CD14-positive monocyte (primary cell): Measurements from ENCODE around the gene EIF4B. TPM values are rescaled to one million over a fixed set of nuclear protein-coding genes. Genes with fewer than 3 reads are reported as not detected.
"Not testable (repeated sequence)": the region's sequence is repeated elsewhere in the genome, so short reads cannot be mapped to it uniquely, and the experiment has no call there.

Experiments used
- DNase-seq, 3 donors: peaks; one replicate each; pipeline ENCODE4 v3.0.0-alpha.2; 2011 to 2022
- H2AFZ ChIP-seq: 2 replicates; pipeline ENCODE4 v1.6.0; 2012; ENCODE audit warnings: mild to moderate bottlenecking, low read depth, low read length, inconsistent platforms; ENCODE audit not compliant: insufficient read depth, poor library complexity, severe bottlenecking
- H3K27ac ChIP-seq, 2 donors: 1 replicate in 1 of 2; 2 replicates in 1 of 2; pipeline ENCODE4 v1.5.1; 2012 to 2013; ENCODE audit warnings: low read length in 2 of 2, control low read depth in 1 of 2, inconsistent platforms in 1 of 2, low read depth in 1 of 2, mild to moderate bottlenecking in 1 of 2
- H3K27me3 ChIP-seq, 2 donors: one replicate each; pipeline versions ENCODE4 v1.6.0 to v1.6.1; 2011 to 2013; ENCODE audit warnings: low read length in 2 of 2; ENCODE audit not compliant: control insufficient read depth in 2 of 2, insufficient read depth in 2 of 2
- H3K36me3 ChIP-seq, 2 donors: replicated peaks in 1 of 2; 1 replicate in 1 of 2; 2 replicates in 1 of 2; pipeline versions ENCODE4 v1.5.1 to v1.6.1; 2012 to 2013; ENCODE audit warnings: low read length in 2 of 2, control low read depth in 1 of 2, inconsistent platforms in 1 of 2, mild to moderate bottlenecking in 1 of 2; ENCODE audit not compliant: insufficient read depth in 2 of 2, control insufficient read depth in 1 of 2
- H3K4me1 ChIP-seq, 2 donors: 1 replicate in 1 of 2; 2 replicates in 1 of 2; pipeline versions ENCODE4 v1.5.1 to v1.6.1; 2012 to 2013; ENCODE audit warnings: low read length in 2 of 2, control low read depth in 1 of 2, inconsistent platforms in 1 of 2, mild to moderate bottlenecking in 1 of 2, moderate library complexity in 1 of 2; ENCODE audit not compliant: insufficient read depth in 2 of 2, control insufficient read depth in 1 of 2
- H3K4me2 ChIP-seq: replicated peaks from 2 replicates; pipeline ENCODE3; 2012; ENCODE audit warnings: low read length, moderate library complexity, mild to moderate bottlenecking; ENCODE audit not compliant: poor library complexity, severe bottlenecking; ENCODE audit errors: extremely low read depth
- H3K4me3 ChIP-seq, 3 experiments: fragments of 200-600 bp in 1 of 3; sonication (generic) in 1 of 3; replicated peaks in 1 of 3; 1 replicate in 2 of 3; 2 replicates in 1 of 3; pipeline ENCODE4 v1.5.1; 2011 to 2013; ENCODE audit warnings: low read length in 3 of 3, mild to moderate bottlenecking in 3 of 3, control low read depth in 2 of 3, low read depth in 2 of 3, inconsistent platforms in 1 of 3, moderate library complexity in 1 of 3
- H3K79me2 ChIP-seq: 2 replicates; pipeline ENCODE4 v1.6.0; 2012; ENCODE audit warnings: mild to moderate bottlenecking, control low read depth, inconsistent platforms, low read length, moderate library complexity; ENCODE audit not compliant: insufficient read depth
- H3K9ac ChIP-seq: 2 replicates; pipeline ENCODE4 v1.6.0; 2017; ENCODE audit warnings: low read length, mild to moderate bottlenecking; ENCODE audit not compliant: insufficient read depth, poor library complexity, severe bottlenecking
- H3K9me3 ChIP-seq, 2 donors: replicated peaks in 1 of 2; 1 replicate in 1 of 2; 2 replicates in 1 of 2; pipeline versions ENCODE4 v1.5.1 to v1.6.1; 2012 to 2013; ENCODE audit warnings: low read length in 2 of 2, control low read depth in 1 of 2; ENCODE audit not compliant: control insufficient read depth in 1 of 2, insufficient read depth in 1 of 2
- H4K20me1 ChIP-seq: 2 replicates; pipeline ENCODE4 v1.6.0; 2012; ENCODE audit warnings: mild to moderate bottlenecking, low read length, control low read depth, moderate library complexity; ENCODE audit not compliant: insufficient read depth
- H3K27ac Mint-ChIP-seq, 7 donors: one replicate each; pipeline ENCODE4 v1.8.0; 2020; ENCODE audit warnings: mild to moderate bottlenecking in 7 of 7, mixed read lengths in 7 of 7, moderate library complexity in 6 of 7, inconsistent platforms in 2 of 7
- H3K27me3 Mint-ChIP-seq, 3 donors: one replicate each; pipeline ENCODE4 v1.8.0; 2021 to 2022; ENCODE audit warnings: low read depth in 3 of 3, mild to moderate bottlenecking in 3 of 3, mixed read lengths in 3 of 3, moderate library complexity in 3 of 3, inconsistent platforms in 1 of 3
- H3K36me3 Mint-ChIP-seq, 2 donors: one replicate each; pipeline ENCODE4 v1.8.0; 2020; ENCODE audit warnings: mixed read lengths in 2 of 2, inconsistent platforms in 1 of 2, mild to moderate bottlenecking in 1 of 2
- H3K4me1 Mint-ChIP-seq: one replicate; pipeline ENCODE4 v1.8.0; 2020; ENCODE audit warnings: mild to moderate bottlenecking, mixed read lengths
- H3K4me3 Mint-ChIP-seq, 2 donors: one replicate each; pipeline ENCODE4 v1.8.0; 2020; ENCODE audit warnings: mild to moderate bottlenecking in 2 of 2, mixed read lengths in 2 of 2, moderate library complexity in 1 of 2
- H3K9me3 Mint-ChIP-seq, 7 donors: one replicate each; pipeline ENCODE4 v1.8.0; 2020 to 2022; ENCODE audit warnings: mixed read lengths in 7 of 7, mild to moderate bottlenecking in 6 of 7, moderate library complexity in 6 of 7, inconsistent platforms in 2 of 7
- WGBS: methylation state at CpG from one replicate; pipeline ENCODE4 v1.1.5; 2013; ENCODE audit warnings: missing lambda C conversion rate; ENCODE audit not compliant: insufficient coverage; 5-methylcytosine and 5-hydroxymethylcytosine counted together
- intact Hi-C, 2 donors: fragments of 100-400 bp; cut with micrococcal nuclease; formaldehyde crosslinking; loops; one replicate each; pipeline versions ENCODE4 v1.15.0 to v1.15.1; 2023
- polyA plus RNA-seq, 3 donors: library from polyadenylated mRNA; depleted of rRNA in 1 of 3; unstranded in 2 of 3; stranded (reverse) in 1 of 3; fragments of 300-500 nt in 2 of 3; fragments of >200 nt in 1 of 3; fragmentation: Illumina TruSeq in 2 of 3; gene quantifications; 1 replicate in 2 of 3; 2 replicates in 1 of 3; pipeline ENCODE4 v1.2.3, GENCODE V29; 2012 to 2021
- TF ChIP-seq, protein P1 (sequence below): fragments of 200-600 bp; IDR thresholded peaks from one replicate; pipeline ENCODE4 v1.8.0; 2022; ENCODE audit warnings: antibody characterized with exemption, mild to moderate bottlenecking

EIF4B gene
- polyA plus RNA-seq, 3 donors = 41.2 to 185 (median 58.6) TPM

DNA sequence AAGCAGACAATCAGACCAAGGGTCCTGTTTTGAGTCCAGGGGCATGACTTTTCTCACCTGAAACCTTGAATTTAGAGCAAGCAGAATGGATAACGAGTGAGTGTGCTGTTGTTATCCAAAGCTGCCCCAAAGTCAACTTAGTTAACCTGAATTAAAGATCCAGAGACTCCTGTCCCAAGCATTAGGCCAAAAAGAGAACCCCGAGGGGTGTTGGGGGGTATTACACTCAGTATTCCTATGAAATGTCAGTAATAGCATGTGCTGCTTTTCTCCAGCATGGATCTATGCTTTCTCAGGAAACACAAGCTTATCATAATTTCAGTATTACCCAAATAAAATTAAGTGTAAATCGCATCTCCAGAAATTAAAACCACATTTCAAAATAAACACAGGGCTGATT lies 19.0 kb downstream of the EIF4B start:
- H3K9me3 Mint-ChIP-seq = no peaks in the 10 kb centered on the region
- no peak overlapping the region for H3K4me3 Mint-ChIP-seq
- H3K4me2 ChIP-seq = no peak overlapping the region
- H3K36me3 Mint-ChIP-seq = peaks cover 60 to 85% of the 10 kb centered on the region in 2 donors
- peaks cover 8% of the 10 kb centered on the region for H3K79me2 ChIP-seq
- no peaks in the 10 kb centered on the region for H3K4me1 ChIP-seq
- no peak for DNase-seq
- no peak overlapping the region for H2AFZ ChIP-seq
- H3K36me3 ChIP-seq = peaks cover 88 to 93% of the 10 kb centered on the region in 2 donors
- H3K27ac Mint-ChIP-seq = no peak overlapping the region
- H3K4me1 Mint-ChIP-seq = no peaks in the 10 kb centered on the region
- no peak overlapping the region for H3K27ac ChIP-seq
- intact Hi-C loops = no loop called here
- H4K20me1 ChIP-seq = peaks cover 18% of the 10 kb centered on the region
- H3K27me3 ChIP-seq = no peaks in the 10 kb centered on the region
- H3K4me3 ChIP-seq = no peak overlapping the region
- H3K27me3 Mint-ChIP-seq = peaks cover 0 to 1% (median 0%) of the 10 kb centered on the region in 3 donors
- H3K9me3 ChIP-seq = no peaks in the 10 kb centered on the region
- no peak overlapping the region for H3K9ac ChIP-seq
- TF ChIP-seq, protein P1, sequence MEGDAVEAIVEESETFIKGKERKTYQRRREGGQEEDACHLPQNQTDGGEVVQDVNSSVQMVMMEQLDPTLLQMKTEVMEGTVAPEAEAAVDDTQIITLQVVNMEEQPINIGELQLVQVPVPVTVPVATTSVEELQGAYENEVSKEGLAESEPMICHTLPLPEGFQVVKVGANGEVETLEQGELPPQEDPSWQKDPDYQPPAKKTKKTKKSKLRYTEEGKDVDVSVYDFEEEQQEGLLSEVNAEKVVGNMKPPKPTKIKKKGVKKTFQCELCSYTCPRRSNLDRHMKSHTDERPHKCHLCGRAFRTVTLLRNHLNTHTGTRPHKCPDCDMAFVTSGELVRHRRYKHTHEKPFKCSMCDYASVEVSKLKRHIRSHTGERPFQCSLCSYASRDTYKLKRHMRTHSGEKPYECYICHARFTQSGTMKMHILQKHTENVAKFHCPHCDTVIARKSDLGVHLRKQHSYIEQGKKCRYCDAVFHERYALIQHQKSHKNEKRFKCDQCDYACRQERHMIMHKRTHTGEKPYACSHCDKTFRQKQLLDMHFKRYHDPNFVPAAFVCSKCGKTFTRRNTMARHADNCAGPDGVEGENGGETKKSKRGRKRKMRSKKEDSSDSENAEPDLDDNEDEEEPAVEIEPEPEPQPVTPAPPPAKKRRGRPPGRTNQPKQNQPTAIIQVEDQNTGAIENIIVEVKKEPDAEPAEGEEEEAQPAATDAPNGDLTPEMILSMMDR = no peak
- WGBS = 100% methylated on average over 1 of the region's 3 CpGs

DNA sequence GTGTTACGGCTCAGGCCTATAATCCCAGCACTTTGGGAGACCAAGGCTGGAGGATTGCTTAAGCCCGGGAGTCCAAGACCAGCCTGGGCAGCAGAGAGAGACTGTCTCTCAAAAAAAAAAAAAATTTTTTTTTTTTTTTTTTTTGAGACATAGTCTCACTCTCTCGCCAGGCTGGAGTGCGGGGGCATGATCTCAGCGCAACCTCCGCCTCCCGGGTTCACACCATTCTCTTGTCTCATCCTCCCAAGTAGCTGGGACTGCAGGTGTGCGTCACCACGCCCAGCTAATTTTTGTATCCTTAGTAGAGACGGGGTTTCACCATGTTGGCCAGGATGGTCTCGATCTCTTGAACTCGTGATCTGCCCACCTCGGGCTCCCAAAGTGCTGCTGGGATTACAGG lies 20.8 kb downstream of the EIF4B start:
- intact Hi-C loops, H3K27ac Mint-ChIP-seq, H2AFZ ChIP-seq, H3K4me3 Mint-ChIP-seq, DNase-seq, H3K27me3 Mint-ChIP-seq, H3K9ac ChIP-seq, H3K79me2 ChIP-seq, H3K4me1 Mint-ChIP-seq, H3K4me3 ChIP-seq, H3K4me2 ChIP-seq, H3K9me3 Mint-ChIP-seq, H3K9me3 ChIP-seq, H3K27ac ChIP-seq, H3K4me1 ChIP-seq, H3K27me3 ChIP-seq: not testable (repeated sequence)
- 80% methylated on average over 5 of the region's 13 CpGs for WGBS
- Histone ChIP-seq H3K36me3 (peaks cover 87 to 93% of the 10 kb centered on the region in 2 donors), H4K20me1 (peaks cover 24% of the 10 kb centered on the region)
- peaks cover 59 to 87% of the 10 kb centered on the region in 2 donors for H3K36me3 Mint-ChIP-seq
